Natural killer cell (primary cell): Measurements from ENCODE around the gene PALM2AKAP2. TPM values are rescaled to one million over a fixed set of nuclear protein-coding genes. Genes with fewer than 3 reads are reported as not detected.

Experiments used
- ATAC-seq, 3 donors: fragments of 150-1000 bp in 2 of 3; fragments of 200-7000 bp in 1 of 3; cut with Tn5 transposase; 1 replicate in 1 of 3; 2 replicates in 2 of 3; pipeline ENCODE4 v1.10.0; 2021; ENCODE audit warnings: mild to moderate bottlenecking in 2 of 3, moderate library complexity in 2 of 3
- DNase-seq, 2 donors: peaks; one replicate each; pipeline versions ENCODE4 v3.0.0 to v3.0.0-alpha.2; 2013 to 2021; ENCODE audit warnings: mixed read lengths in 1 of 2
- H3K27ac ChIP-seq: one replicate; pipeline ENCODE4 v1.5.1; 2013; ENCODE audit warnings: mild to moderate bottlenecking, low read length
- H3K27me3 ChIP-seq: one replicate; pipeline ENCODE4 v1.6.1; 2013; ENCODE audit warnings: low read length; ENCODE audit not compliant: control insufficient read depth, insufficient read depth
- H3K36me3 ChIP-seq: one replicate; pipeline ENCODE4 v1.6.1; 2013; ENCODE audit warnings: low read length; ENCODE audit not compliant: control insufficient read depth, insufficient read depth
- H3K4me1 ChIP-seq: one replicate; pipeline ENCODE4 v1.6.1; 2013; ENCODE audit warnings: low read length; ENCODE audit not compliant: control insufficient read depth, insufficient read depth
- H3K4me3 ChIP-seq: one replicate; pipeline ENCODE4 v1.5.1; 2013; ENCODE audit warnings: low read length
- H3K9me3 ChIP-seq: one replicate; pipeline ENCODE4 v1.6.1; 2013; ENCODE audit warnings: low read length; ENCODE audit not compliant: control insufficient read depth, insufficient read depth
- H3K27ac Mint-ChIP-seq, 2 donors: one replicate each; pipeline ENCODE4 v1.8.0; 2022; ENCODE audit warnings: mild to moderate bottlenecking in 2 of 2, mixed read lengths in 2 of 2, moderate library complexity in 1 of 2
- H3K27me3 Mint-ChIP-seq, 2 donors: one replicate each; pipeline ENCODE4 v1.8.0; 2022; ENCODE audit warnings: low read depth in 2 of 2, mixed read lengths in 2 of 2
- H3K36me3 Mint-ChIP-seq: one replicate; pipeline ENCODE4 v1.8.0; 2022; ENCODE audit warnings: mixed read lengths
- H3K4me1 Mint-ChIP-seq, 2 donors: one replicate each; pipeline ENCODE4 v1.8.0; 2022; ENCODE audit warnings: mixed read lengths in 2 of 2
- H3K4me3 Mint-ChIP-seq: one replicate; pipeline ENCODE4 v1.8.0; 2022; ENCODE audit warnings: mild to moderate bottlenecking, moderate library complexity, mixed read lengths
- H3K9me3 Mint-ChIP-seq, 2 donors: one replicate each; pipeline ENCODE4 v1.8.0; 2022; ENCODE audit warnings: mixed read lengths in 2 of 2
- WGBS: methylation state at CpG from one replicate; pipeline ENCODE4 v1.1.7; 2013; ENCODE audit warnings: missing lambda C conversion rate; ENCODE audit not compliant: insufficient coverage; 5-methylcytosine and 5-hydroxymethylcytosine counted together
- intact Hi-C: fragments of 100-400 bp; cut with micrococcal nuclease; formaldehyde crosslinking; loops from one replicate; pipeline ENCODE4 v1.14.2; 2022
- total RNA-seq, 4 donors: library from RNA; stranded (reverse); fragments of 120-200 nt in 1 of 4; gene quantifications; one replicate each; pipeline versions ENCODE4 v1.2.3 to v1.2.4, GENCODE V29; 2013 to 2022
- TF ChIP-seq, protein P1 (sequence below): fragments of 200-600 bp; IDR thresholded peaks from one replicate; pipeline ENCODE4 v1.8.0; 2022; ENCODE audit warnings: antibody characterized with exemption

PALM2AKAP2 gene
- total RNA-seq, 3 donors from 2014 or later (not counting 1 experiment from before 2014, with no cell fraction given), result not detected

DNA sequence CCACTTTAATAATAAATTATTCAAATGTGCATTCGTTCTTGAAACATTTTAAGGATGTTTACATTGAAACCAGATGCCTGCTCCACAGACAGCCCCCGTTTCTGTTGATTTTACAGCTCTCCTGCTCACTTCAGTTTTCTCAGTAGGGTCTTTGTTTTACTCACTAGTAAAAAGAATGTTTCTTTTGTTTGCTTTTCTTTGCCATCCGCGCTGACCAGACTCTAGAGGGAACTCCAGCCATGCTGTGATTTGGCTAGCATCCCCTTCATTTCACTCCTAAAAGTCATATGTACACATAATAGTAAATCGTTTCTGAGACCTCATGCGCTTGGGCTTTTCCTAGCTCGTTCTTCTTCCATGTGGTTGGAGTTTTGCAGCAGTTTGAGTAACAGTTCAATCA is 28.7 kb upstream of the PALM2AKAP2 start:
- ATAC-seq, result no peak
- no peak overlapping the region for H3K27ac ChIP-seq
- no peaks in the 10 kb centered on the region for H3K9me3 Mint-ChIP-seq
- intact Hi-C loops, result no loop called here
- no peaks in the 10 kb centered on the region for H3K36me3 Mint-ChIP-seq
- 44% methylated on average over 7 of the region's 7 CpGs for WGBS
- no peak for DNase-seq
- no peak overlapping the region for H3K4me3 ChIP-seq
- TF ChIP-seq, protein P1, sequence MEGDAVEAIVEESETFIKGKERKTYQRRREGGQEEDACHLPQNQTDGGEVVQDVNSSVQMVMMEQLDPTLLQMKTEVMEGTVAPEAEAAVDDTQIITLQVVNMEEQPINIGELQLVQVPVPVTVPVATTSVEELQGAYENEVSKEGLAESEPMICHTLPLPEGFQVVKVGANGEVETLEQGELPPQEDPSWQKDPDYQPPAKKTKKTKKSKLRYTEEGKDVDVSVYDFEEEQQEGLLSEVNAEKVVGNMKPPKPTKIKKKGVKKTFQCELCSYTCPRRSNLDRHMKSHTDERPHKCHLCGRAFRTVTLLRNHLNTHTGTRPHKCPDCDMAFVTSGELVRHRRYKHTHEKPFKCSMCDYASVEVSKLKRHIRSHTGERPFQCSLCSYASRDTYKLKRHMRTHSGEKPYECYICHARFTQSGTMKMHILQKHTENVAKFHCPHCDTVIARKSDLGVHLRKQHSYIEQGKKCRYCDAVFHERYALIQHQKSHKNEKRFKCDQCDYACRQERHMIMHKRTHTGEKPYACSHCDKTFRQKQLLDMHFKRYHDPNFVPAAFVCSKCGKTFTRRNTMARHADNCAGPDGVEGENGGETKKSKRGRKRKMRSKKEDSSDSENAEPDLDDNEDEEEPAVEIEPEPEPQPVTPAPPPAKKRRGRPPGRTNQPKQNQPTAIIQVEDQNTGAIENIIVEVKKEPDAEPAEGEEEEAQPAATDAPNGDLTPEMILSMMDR, result no peak
- H3K4me1 Mint-ChIP-seq, result no peaks in the 10 kb centered on the region
- no peaks in the 10 kb centered on the region for H3K36me3 ChIP-seq
- no peaks in the 10 kb centered on the region for H3K27me3 ChIP-seq
- no peak overlapping the region for H3K27ac Mint-ChIP-seq
- peaks cover 0 to 2% of the 10 kb centered on the region in 2 donors for H3K27me3 Mint-ChIP-seq
- no peaks in the 10 kb centered on the region for H3K9me3 ChIP-seq
- H3K4me3 Mint-ChIP-seq, result no peak overlapping the region
- no peaks in the 10 kb centered on the region for H3K4me1 ChIP-seq

DNA sequence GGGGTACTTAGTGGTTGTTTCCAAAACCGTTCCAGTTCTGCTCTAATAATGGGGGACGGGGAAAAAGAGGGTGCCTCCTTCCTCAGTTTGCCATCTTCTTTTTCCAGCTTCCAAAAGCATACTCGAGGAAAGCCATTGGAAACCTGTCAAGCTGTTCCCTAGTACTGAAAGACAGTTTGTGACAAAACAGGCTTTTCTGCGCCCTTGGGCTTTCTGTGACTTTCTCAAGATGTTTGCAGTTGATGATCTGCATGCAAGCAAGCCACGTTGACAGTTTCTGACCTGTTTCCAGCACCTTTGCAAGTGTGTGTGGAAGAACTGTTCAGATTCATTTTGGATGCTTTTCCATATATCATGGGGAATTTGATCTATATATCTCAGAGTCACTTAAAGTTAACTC is 26.7 kb upstream of the PALM2AKAP2 start:
- ATAC-seq (no peak), DNase-seq (no peak)
- H3K4me1 ChIP-seq, result no peaks in the 10 kb centered on the region
- H3K36me3 Mint-ChIP-seq, result no peaks in the 10 kb centered on the region
- no peak overlapping the region for H3K27ac ChIP-seq
- no peaks in the 10 kb centered on the region for H3K36me3 ChIP-seq
- TF ChIP-seq, protein P1, result no peak
- H3K27me3 ChIP-seq, result no peaks in the 10 kb centered on the region
- H3K4me3 ChIP-seq, result no peak overlapping the region
- 80% methylated on average over 5 of the region's 5 CpGs for WGBS
- H3K27me3 Mint-ChIP-seq, result peaks cover 0 to 2% of the 10 kb centered on the region in 2 donors
- no peak overlapping the region for H3K27ac Mint-ChIP-seq
- H3K4me3 Mint-ChIP-seq, result no peak overlapping the region
- no peaks in the 10 kb centered on the region for H3K4me1 Mint-ChIP-seq
- no peaks in the 10 kb centered on the region for H3K9me3 Mint-ChIP-seq
- no peaks in the 10 kb centered on the region for H3K9me3 ChIP-seq
- intact Hi-C loops, result no loop called here

DNA sequence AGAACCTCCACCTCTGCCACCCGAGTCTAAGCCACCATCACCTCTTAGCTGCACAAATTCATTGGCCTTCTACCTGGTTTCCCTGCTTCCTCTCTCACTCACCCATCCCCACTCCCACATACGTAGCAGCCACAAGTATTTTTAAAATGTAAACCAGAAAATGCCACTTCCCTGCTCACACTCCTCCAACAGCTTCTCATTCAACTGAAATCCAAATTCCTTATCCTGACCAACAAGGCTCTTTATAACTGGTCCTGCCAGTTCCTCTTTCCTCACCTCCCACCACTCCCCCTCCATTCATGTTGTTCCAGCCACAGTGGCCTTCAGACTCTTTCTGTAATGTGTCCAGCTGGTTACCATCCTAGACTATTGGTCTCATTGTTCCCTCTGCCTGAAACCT is 25.0 kb upstream of the PALM2AKAP2 start:
- Histone ChIP-seq H3K27me3 (no peaks in the 10 kb centered on the region), H3K4me1 (no peaks in the 10 kb centered on the region), H3K9me3 (no peaks in the 10 kb centered on the region), H3K27ac (no peak overlapping the region), H3K36me3 (no peaks in the 10 kb centered on the region), H3K4me3 (no peak overlapping the region)
- 60% methylated on average over 2 of the region's 2 CpGs for WGBS
- H3K9me3 Mint-ChIP-seq, result no peaks in the 10 kb centered on the region
- TF ChIP-seq, protein P1, result no peak
- no peaks in the 10 kb centered on the region for H3K4me1 Mint-ChIP-seq
- DNase-seq (no peak), ATAC-seq (no peak)
- peaks cover 0 to 2% of the 10 kb centered on the region in 2 donors for H3K27me3 Mint-ChIP-seq
- intact Hi-C loops, result no loop called here
- H3K4me3 Mint-ChIP-seq, result no peak overlapping the region
- H3K27ac Mint-ChIP-seq, result no peak overlapping the region
- H3K36me3 Mint-ChIP-seq, result no peaks in the 10 kb centered on the region

DNA sequence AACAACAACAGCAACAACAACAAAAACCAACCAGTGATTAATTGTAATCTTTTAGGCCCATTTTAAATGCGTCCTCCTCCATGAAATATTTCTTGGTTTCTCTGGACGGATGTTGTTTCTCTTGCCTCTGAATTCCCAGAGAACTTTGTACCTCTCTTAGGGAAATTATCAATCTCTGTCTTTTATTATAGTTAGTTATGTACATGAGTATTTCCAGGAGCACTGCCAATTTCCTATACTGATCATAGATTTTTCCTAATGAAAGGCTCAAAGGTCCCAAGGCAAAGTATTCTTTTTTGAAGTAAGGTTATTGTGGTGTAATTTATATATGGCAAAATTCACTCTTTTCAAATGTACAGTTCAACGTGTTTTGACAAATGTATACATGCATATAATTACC is 20.4 kb upstream of the PALM2AKAP2 start:
- DNase-seq, result no peak
- Mint-ChIP-seq H3K9me3 (no peaks in the 10 kb centered on the region), H3K27me3 (peaks cover 0 to 6% of the 10 kb centered on the region in 2 donors)

More for the DNA sequence above, 20.4 kb upstream of the PALM2AKAP2 start:
- Histone ChIP-seq H3K27ac (no peak overlapping the region), H3K27me3 (no peaks in the 10 kb centered on the region), H3K4me1 (no peaks in the 10 kb centered on the region), H3K4me3 (no peak overlapping the region), H3K36me3 (no peaks in the 10 kb centered on the region), H3K9me3 (no peaks in the 10 kb centered on the region)
- H3K4me1 Mint-ChIP-seq, result no peaks in the 10 kb centered on the region
- TF ChIP-seq, protein P1, result no peak
- ATAC-seq, result no peak
- no peak overlapping the region for H3K4me3 Mint-ChIP-seq
- no peaks in the 10 kb centered on the region for H3K36me3 Mint-ChIP-seq
- whole genome bisulfite sequencing, result 80% methylated on average over 3 of the region's 3 CpGs
- intact Hi-C loops, result no loop called here
- no peak overlapping the region for H3K27ac Mint-ChIP-seq
